Testis (tissue), 2 donors: ENCODE data around the gene CPAMD8.

Experiments
- POLR2A ChIP-seq: fragments of 450-650 bp; IDR thresholded peaks from one replicate; pipeline ENCODE4 v1.6.1; 2017; ENCODE audit warnings: antibody characterized with exemption, mild to moderate bottlenecking, moderate library complexity
- TF ChIP-seq, protein P1 (sequence below), 3 experiments: fragments of 450-650 bp in 2 of 3; fragments of 200-600 bp in 1 of 3; sonication (generic) in 1 of 3; IDR thresholded peaks; one replicate each; pipeline ENCODE4 v1.5.1; 2016 to 2019; ENCODE audit warnings: antibody characterized with exemption in 3 of 3, mild to moderate bottlenecking in 2 of 3, moderate library complexity in 1 of 3

DNA sequence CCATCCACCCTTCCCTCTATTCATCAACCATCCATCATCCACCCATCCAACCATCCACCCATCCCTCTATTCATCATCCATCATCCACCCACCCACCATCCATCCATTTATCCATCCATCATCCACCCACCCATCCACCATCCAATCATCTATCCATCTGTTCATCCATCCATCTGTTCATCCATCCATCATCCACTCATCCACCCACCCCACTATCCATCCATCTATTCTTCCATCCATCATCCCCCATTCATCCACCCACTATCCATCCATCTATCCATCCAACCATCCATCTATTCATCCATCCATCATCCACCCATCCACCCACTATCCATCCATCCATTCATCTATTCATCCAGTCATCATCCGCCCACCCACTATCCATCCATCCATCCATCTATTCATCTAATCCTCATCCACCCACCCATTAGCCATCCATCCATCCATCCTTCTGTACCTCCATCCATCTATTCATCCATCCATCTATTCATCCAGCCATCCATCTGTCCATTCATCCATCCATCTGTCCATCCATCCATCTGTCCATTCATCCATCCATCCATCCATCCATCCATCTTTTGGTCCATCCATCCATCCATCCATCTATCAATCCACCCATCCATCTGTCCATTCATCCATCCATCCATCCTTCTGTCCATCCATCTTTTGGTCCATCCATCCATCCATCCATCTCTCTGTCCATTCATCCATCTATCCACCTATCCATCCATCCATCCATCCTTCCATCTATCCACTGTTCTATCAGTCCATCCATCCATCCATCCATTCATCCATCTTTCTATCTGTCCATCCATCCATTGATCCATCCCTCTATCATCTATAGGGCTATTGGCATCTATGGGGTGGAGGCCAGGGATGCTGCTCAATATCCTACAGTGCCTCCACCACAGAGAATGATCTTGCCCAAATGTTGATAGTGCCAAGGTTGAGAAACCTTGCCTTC, 47.5 kb downstream of the CPAMD8 start:
- TF ChIP-seq, protein P1, sequence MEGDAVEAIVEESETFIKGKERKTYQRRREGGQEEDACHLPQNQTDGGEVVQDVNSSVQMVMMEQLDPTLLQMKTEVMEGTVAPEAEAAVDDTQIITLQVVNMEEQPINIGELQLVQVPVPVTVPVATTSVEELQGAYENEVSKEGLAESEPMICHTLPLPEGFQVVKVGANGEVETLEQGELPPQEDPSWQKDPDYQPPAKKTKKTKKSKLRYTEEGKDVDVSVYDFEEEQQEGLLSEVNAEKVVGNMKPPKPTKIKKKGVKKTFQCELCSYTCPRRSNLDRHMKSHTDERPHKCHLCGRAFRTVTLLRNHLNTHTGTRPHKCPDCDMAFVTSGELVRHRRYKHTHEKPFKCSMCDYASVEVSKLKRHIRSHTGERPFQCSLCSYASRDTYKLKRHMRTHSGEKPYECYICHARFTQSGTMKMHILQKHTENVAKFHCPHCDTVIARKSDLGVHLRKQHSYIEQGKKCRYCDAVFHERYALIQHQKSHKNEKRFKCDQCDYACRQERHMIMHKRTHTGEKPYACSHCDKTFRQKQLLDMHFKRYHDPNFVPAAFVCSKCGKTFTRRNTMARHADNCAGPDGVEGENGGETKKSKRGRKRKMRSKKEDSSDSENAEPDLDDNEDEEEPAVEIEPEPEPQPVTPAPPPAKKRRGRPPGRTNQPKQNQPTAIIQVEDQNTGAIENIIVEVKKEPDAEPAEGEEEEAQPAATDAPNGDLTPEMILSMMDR (IDR thresholded peaks at IDR 0.05): no peak
- TF ChIP-seq POLR2A: no peak
